NCI-H2227 (cell line): ENCODE measurements around the gene TMEM204.

Experiments
- DNase-seq: peaks from one replicate; lab custom pipeline; 2025; ENCODE audit not compliant: unreplicated experiment; lab: John Stamatoyannopoulos, UW

The TMEM204 gene

GRCh38 chr16:1537763-1538289 is 4.4 kb downstream of the TMEM204 start:
- no peak for DNase-seq

- no peak for DNase-seq
Measured at GRCh38 chr16:1538804-1539520, 5.5 kb downstream of the TMEM204 start.

- DNase-seq: no peak
Measured at GRCh38 chr16:1539720-1540555, 6.5 kb downstream of the TMEM204 start.

GRCh38 chr16:1540556-1540855 is 7.0 kb downstream of the TMEM204 start:
- DNase-seq: no peak

- no peak for DNase-seq
Measured at GRCh38 chr16:1541293-1542165, 8.1 kb downstream of the TMEM204 start.

GRCh38 chr16:1542166-1542500 is 8.7 kb downstream of the TMEM204 start:
- DNase-seq: no peak

- DNase-seq: no peak
Measured at GRCh38 chr16:1542533-1542932, 9.1 kb downstream of the TMEM204 start.

GRCh38 chr16:1543085-1543896 is 9.8 kb downstream of the TMEM204 start:
- no peak for DNase-seq

GRCh38 chr16:1545044-1546040 is 11.9 kb downstream of the TMEM204 start:
- no peak for DNase-seq

- DNase-seq: no peak
Measured at GRCh38 chr16:1546430-1546829, 13.0 kb downstream of the TMEM204 start.

- DNase-seq: no peak
Measured at GRCh38 chr16:1548233-1548632, 14.8 kb downstream of the TMEM204 start.

GRCh38 chr16:1548727-1549126 is 15.3 kb downstream of the TMEM204 start:
- DNase-seq: no peak

GRCh38 chr16:1550069-1550468 is 16.6 kb downstream of the TMEM204 start:
- no peak for DNase-seq

GRCh38 chr16:1550696-1551095 is 17.2 kb downstream of the TMEM204 start:
- DNase-seq: no peak

GRCh38 chr16:1551166-1551565 is 17.7 kb downstream of the TMEM204 start:
- no peak for DNase-seq

GRCh38 chr16:1552129-1552528 is 18.7 kb downstream of the TMEM204 start:
- DNase-seq: no peak

- no peak for DNase-seq
Measured at GRCh38 chr16:1553946-1554825, 20.7 kb downstream of the TMEM204 start.

GRCh38 chr16:1554826-1555445 is 21.5 kb downstream of the TMEM204 start:
- DNase-seq: no peak
